ENCODE results near the gene MBNL2.

- no peak for TF ChIP-seq CTCF (IDR thresholded peaks at IDR 0.05; ENCODE audit: low read depth, low read length, poor library complexity, severe bottlenecking)
- no peak for TF ChIP-seq EZH2phosphoT487 (IDR thresholded peaks at IDR 0.05; ENCODE audit: borderline replicate concordance, low read length)
These were observed 84.5 kb downstream of the MBNL2 start for GRCh38 chr13:97306645-97307044.

Measured in DOHH2 (cell line).